Measurements from ENCODE around the gene GALNTL6.

DNA sequence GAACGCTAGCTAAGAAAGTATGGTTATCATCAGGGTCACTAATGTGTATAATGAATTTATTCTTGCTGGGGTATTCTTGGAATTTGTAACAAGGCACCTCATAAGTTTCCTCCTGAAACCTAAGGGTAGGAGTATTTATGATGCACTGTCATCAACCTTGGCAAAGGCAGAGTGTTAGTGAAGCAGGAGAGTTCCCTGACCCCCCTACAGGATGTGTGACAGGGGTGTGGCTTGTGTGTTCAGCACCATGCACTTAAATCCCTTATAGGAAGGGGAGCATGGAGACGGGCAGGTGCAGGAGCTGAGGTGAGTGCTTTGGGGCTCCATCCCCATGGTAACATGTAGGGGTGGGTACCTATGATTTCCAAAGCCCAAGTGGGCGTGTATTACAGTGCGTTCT lies 237.7 kb downstream of the GALNTL6 start:
- TF ChIP-seq NFE2L2 (IDR thresholded peaks at IDR 0.05; ENCODE audit: low read depth, low read length): no peak
- TF ChIP-seq, protein P1, sequence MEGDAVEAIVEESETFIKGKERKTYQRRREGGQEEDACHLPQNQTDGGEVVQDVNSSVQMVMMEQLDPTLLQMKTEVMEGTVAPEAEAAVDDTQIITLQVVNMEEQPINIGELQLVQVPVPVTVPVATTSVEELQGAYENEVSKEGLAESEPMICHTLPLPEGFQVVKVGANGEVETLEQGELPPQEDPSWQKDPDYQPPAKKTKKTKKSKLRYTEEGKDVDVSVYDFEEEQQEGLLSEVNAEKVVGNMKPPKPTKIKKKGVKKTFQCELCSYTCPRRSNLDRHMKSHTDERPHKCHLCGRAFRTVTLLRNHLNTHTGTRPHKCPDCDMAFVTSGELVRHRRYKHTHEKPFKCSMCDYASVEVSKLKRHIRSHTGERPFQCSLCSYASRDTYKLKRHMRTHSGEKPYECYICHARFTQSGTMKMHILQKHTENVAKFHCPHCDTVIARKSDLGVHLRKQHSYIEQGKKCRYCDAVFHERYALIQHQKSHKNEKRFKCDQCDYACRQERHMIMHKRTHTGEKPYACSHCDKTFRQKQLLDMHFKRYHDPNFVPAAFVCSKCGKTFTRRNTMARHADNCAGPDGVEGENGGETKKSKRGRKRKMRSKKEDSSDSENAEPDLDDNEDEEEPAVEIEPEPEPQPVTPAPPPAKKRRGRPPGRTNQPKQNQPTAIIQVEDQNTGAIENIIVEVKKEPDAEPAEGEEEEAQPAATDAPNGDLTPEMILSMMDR (conservative IDR thresholded peaks at IDR 0.05; ENCODE audit: low read depth, low read length): no peak
